GM23248 (cell line): ENCODE data around the gene FAM20B. TPM values are rescaled to one million over a fixed set of nuclear protein-coding genes. Genes with fewer than 3 reads are reported as not detected.

Source experiments
- DNase-seq: peaks from one replicate; pipeline ENCODE4 v3.0.0-alpha.2; 2015
- H2AFZ ChIP-seq: fragments of 200-600 bp; sonication (generic); 2 replicates; pipeline ENCODE4 v1.6.1; 2016; ENCODE audit warnings: antibody characterized with exemption
- H3F3A ChIP-seq: fragments of 200-600 bp; sonication (generic); 2 replicates; pipeline ENCODE4 v1.6.1; 2016; ENCODE audit warnings: mild to moderate bottlenecking, antibody characterized with exemption, mixed run types; ENCODE audit not compliant: insufficient read depth
- H3K27ac ChIP-seq: fragments of 200-600 bp; sonication (generic); 2 replicates; pipeline ENCODE4 v1.5.1; 2016; ENCODE audit warnings: mild to moderate bottlenecking
- H3K27me3 ChIP-seq: fragments of 200-600 bp; sonication (generic); replicated peaks from 2 replicates; pipeline ENCODE4 v1.6.1; 2016; ENCODE audit warnings: mild to moderate bottlenecking; ENCODE audit not compliant: insufficient read depth
- H3K36me3 ChIP-seq: fragments of 200-600 bp; sonication (generic); 2 replicates; pipeline ENCODE4 v1.6.1; 2016; ENCODE audit warnings: low read depth, mild to moderate bottlenecking
- H3K4me1 ChIP-seq: fragments of 200-600 bp; sonication (generic); 2 replicates; pipeline ENCODE4 v1.6.1; 2016; ENCODE audit warnings: mild to moderate bottlenecking; ENCODE audit not compliant: insufficient read depth
- H3K4me2 ChIP-seq: fragments of 200-600 bp; sonication (generic); one replicate; pipeline ENCODE4 v1.6.1; 2016; ENCODE audit warnings: mild to moderate bottlenecking; ENCODE audit not compliant: unreplicated experiment
- H3K4me3 ChIP-seq: fragments of 200-600 bp; sonication (generic); 2 replicates; pipeline ENCODE4 v1.5.1; 2016; ENCODE audit warnings: mild to moderate bottlenecking
- H3K79me2 ChIP-seq: fragments of 200-600 bp; sonication (generic); 2 replicates; pipeline ENCODE4 v1.6.1; 2016; ENCODE audit warnings: mild to moderate bottlenecking; ENCODE audit not compliant: insufficient read depth
- H3K9ac ChIP-seq: fragments of 200-600 bp; sonication (generic); 2 replicates; pipeline ENCODE4 v1.6.1; 2016; ENCODE audit warnings: mild to moderate bottlenecking
- H3K9me2 ChIP-seq: fragments of 200-600 bp; sonication (generic); 2 replicates; pipeline ENCODE4 v1.6.1; 2016; ENCODE audit warnings: mixed run types, mild to moderate bottlenecking, moderate library complexity; ENCODE audit not compliant: insufficient read depth
- H3K9me3 ChIP-seq: fragments of 200-600 bp; sonication (generic); one replicate; pipeline ENCODE4 v1.6.1; 2017; ENCODE audit warnings: low read depth
- H4K20me1 ChIP-seq: fragments of 200-600 bp; sonication (generic); 2 replicates; pipeline ENCODE4 v1.6.0; 2016; ENCODE audit not compliant: insufficient read depth
- EZH2 ChIP-seq: fragments of 200-600 bp; sonication (generic); IDR thresholded peaks from 2 replicates; pipeline ENCODE4 v1.6.1; 2018; ENCODE audit warnings: antibody characterized with exemption, mild to moderate bottlenecking; ENCODE audit not compliant: insufficient read depth, poor library complexity, severe bottlenecking
- EZH2phosphoT487 ChIP-seq: fragments of 200-600 bp; sonication (generic); IDR thresholded peaks from 2 replicates; pipeline ENCODE4 v1.6.1; 2018; ENCODE audit warnings: antibody characterized with exemption, moderate library complexity, mild to moderate bottlenecking, low read depth; ENCODE audit not compliant: insufficient read depth
- WGBS, 2 experiments: methylation state at CpG; one replicate each; pipeline ENCODE4 v1.1.6; 2015 to 2017; ENCODE audit warnings: low lambda C conversion rate in 2 of 2, low coverage in 1 of 2; ENCODE audit errors: missing lambda C conversion rate in 2 of 2; 5-methylcytosine and 5-hydroxymethylcytosine counted together
- in situ Hi-C: fragments of 300-500 bp; cut with MboI; formaldehyde crosslinking; loops from 2 replicates; pipeline ENCODE4 v1.15.0; 2020
- polyA plus RNA-seq: library from polyadenylated mRNA; unstranded; fragments of >200 nt; fragmentation: Nextera tagmentation; extraction: Ambion mirVana; gene quantifications from 2 replicates; pipeline ENCODE4 v1.2.1, GENCODE V29; 2016
- total RNA-seq: library from RNA; depleted of rRNA; stranded (reverse); fragments of >200 nt; shearing (Covaris generic); gene quantifications from 2 replicates; pipeline ENCODE4 v1.2.3, GENCODE V29; 2014

FAM20B gene
- total and polyA plus RNA-seq, 2 experiments from 2014 or later = 10.6 to 34.9 TPM

- peaks cover 95% of the 10 kb centered on the region for H3K79me2 ChIP-seq
- H3K9me2 ChIP-seq = no peaks in the 10 kb centered on the region
- no peaks in the 10 kb centered on the region for H3K9me3 ChIP-seq
- H3K36me3 ChIP-seq = peaks cover 82% of the 10 kb centered on the region
- peak; percentile 54 for DNase-seq
- no peak for TF ChIP-seq EZH2phosphoT487
- TF ChIP-seq EZH2 = no peak
- H3K4me1 ChIP-seq = no peaks in the 10 kb centered on the region
- no peak overlapping the region for H3K4me3 ChIP-seq
- 58 to 63% methylated on average over 7 of the region's 7 CpGs for WGBS, 2 experiments
- H3K4me2 ChIP-seq = no peak overlapping the region
- H3K27me3 ChIP-seq = no peaks in the 10 kb centered on the region
- H4K20me1 ChIP-seq = no peaks in the 10 kb centered on the region
- in situ Hi-C loops = no loop called here
- H3K27ac ChIP-seq = 0 out of 2 replicates have a peak overlapping the region, but pooled peaks have one; percentile 20
- H3F3A ChIP-seq = peaks cover 63% of the 10 kb centered on the region
- no peak overlapping the region for H3K9ac ChIP-seq
- no peak overlapping the region for H2AFZ ChIP-seq
Measured at GRCh38 chr1:179105393-179105792, 79.7 kb downstream of the FAM20B start.

GRCh38 chr1:179107706-179108629, 82.3 kb downstream of the FAM20B start:
- no peak for DNase-seq
- H3F3A ChIP-seq = peaks cover 65% of the 10 kb centered on the region
- H3K27ac ChIP-seq = 0 out of 2 replicates have a peak overlapping the region, but pooled peaks have one; percentile 0
- no peaks in the 10 kb centered on the region for H3K27me3 ChIP-seq
- H3K36me3 ChIP-seq = peaks cover 89% of the 10 kb centered on the region
- peaks cover 97% of the 10 kb centered on the region for H3K79me2 ChIP-seq
- no peak overlapping the region for H3K9ac ChIP-seq
- no peaks in the 10 kb centered on the region for H3K9me3 ChIP-seq
- H3K4me2 ChIP-seq = no peak overlapping the region
- in situ Hi-C loops = no loop called here
- H3K4me1 ChIP-seq = no peaks in the 10 kb centered on the region
- H4K20me1 ChIP-seq = no peaks in the 10 kb centered on the region
- WGBS, 2 experiments = 82 to 84% methylated on average over 14 to 15 of the region's 15 CpGs
- TF ChIP-seq EZH2phosphoT487 (no peak), EZH2 (no peak)
- no peak overlapping the region for H3K4me3 ChIP-seq
- no peaks in the 10 kb centered on the region for H3K9me2 ChIP-seq
- H2AFZ ChIP-seq = no peak overlapping the region

GRCh38 chr1:179108644-179109043, 83.0 kb downstream of the FAM20B start:
- no peak overlapping the region for H3K9ac ChIP-seq
- no peak overlapping the region for H2AFZ ChIP-seq
- no peak overlapping the region for H3K27ac ChIP-seq
- H3K4me2 ChIP-seq = no peak overlapping the region
- TF ChIP-seq EZH2phosphoT487 (no peak), EZH2 (no peak)
- H3F3A ChIP-seq = peaks cover 58% of the 10 kb centered on the region
- no peaks in the 10 kb centered on the region for H3K9me2 ChIP-seq
- no peaks in the 10 kb centered on the region for H4K20me1 ChIP-seq
- no peaks in the 10 kb centered on the region for H3K27me3 ChIP-seq
- H3K4me3 ChIP-seq = no peak overlapping the region
- H3K9me3 ChIP-seq = no peaks in the 10 kb centered on the region
- no peak for DNase-seq
- in situ Hi-C loops = no loop called here
- 73 to 92% methylated on average over 2 of the region's 2 CpGs for WGBS, 2 experiments
- H3K79me2 ChIP-seq = peaks cover 97% of the 10 kb centered on the region
- H3K4me1 ChIP-seq = no peaks in the 10 kb centered on the region
- peaks cover 89% of the 10 kb centered on the region for H3K36me3 ChIP-seq

GRCh38 chr1:179115181-179115580, 89.5 kb downstream of the FAM20B start:
- Histone ChIP-seq H2AFZ (no peak overlapping the region), H3K27ac (peak overlapping the region; percentile 0; the same call in 1 of the 2 replicates), H3K36me3 (peaks cover 92% of the 10 kb centered on the region), H4K20me1 (no peaks in the 10 kb centered on the region), H3K79me2 (peaks cover 99% of the 10 kb centered on the region), H3K4me3 (no peak overlapping the region), H3K9me3 (no peaks in the 10 kb centered on the region), H3K4me1 (no peaks in the 10 kb centered on the region), H3K4me2 (no peak overlapping the region), H3K27me3 (no peaks in the 10 kb centered on the region), H3K9me2 (no peaks in the 10 kb centered on the region), H3K9ac (no peak overlapping the region), H3F3A (peaks cover 54% of the 10 kb centered on the region)
- TF ChIP-seq EZH2 = no peak
- no peak for TF ChIP-seq EZH2phosphoT487
- DNase-seq = no peak
- in situ Hi-C loops = no loop called here
- 85 to 92% methylated on average over 3 of the region's 3 CpGs for WGBS, 2 experiments
